HEK293T (cell line): ENCODE data around the gene CEBPE.

Experiments used
- BHLHE40 ChIP-seq: fragments of 450-650 bp; IDR thresholded peaks from 2 replicates; pipeline ENCODE4 v1.6.1; 2016; ENCODE audit warnings: mild to moderate bottlenecking, moderate library complexity, borderline replicate concordance
- CTBP1 ChIP-seq: fragments of 450-650 bp; IDR thresholded peaks from 2 replicates; pipeline ENCODE4 v1.6.1; 2016; ENCODE audit warnings: borderline replicate concordance
- ELF4 ChIP-seq: fragments of 450-650 bp; IDR thresholded peaks from 2 replicates; pipeline ENCODE4 v1.6.1; 2017; ENCODE audit warnings: antibody characterized with exemption
- FOXK2 ChIP-seq: fragments of 450-650 bp; IDR thresholded peaks from 2 replicates; pipeline ENCODE4 v1.6.1; 2016; ENCODE audit warnings: mild to moderate bottlenecking
- HDGF ChIP-seq: fragments of 450-650 bp; IDR thresholded peaks from 2 replicates; pipeline ENCODE4 v1.6.1; 2017; ENCODE audit warnings: antibody characterized with exemption, borderline replicate concordance
- TARDBP ChIP-seq: fragments of 450-650 bp; IDR thresholded peaks from 2 replicates; pipeline ENCODE4 v1.6.1; 2016
- ZNF384 ChIP-seq: fragments of 450-650 bp; IDR thresholded peaks from 2 replicates; pipeline ENCODE4 v1.6.1; 2016
- TF ChIP-seq, protein P1 (sequence below): fragments of 450-650 bp; IDR thresholded peaks from 2 replicates; pipeline ENCODE4 v1.6.1; 2016

DNA sequence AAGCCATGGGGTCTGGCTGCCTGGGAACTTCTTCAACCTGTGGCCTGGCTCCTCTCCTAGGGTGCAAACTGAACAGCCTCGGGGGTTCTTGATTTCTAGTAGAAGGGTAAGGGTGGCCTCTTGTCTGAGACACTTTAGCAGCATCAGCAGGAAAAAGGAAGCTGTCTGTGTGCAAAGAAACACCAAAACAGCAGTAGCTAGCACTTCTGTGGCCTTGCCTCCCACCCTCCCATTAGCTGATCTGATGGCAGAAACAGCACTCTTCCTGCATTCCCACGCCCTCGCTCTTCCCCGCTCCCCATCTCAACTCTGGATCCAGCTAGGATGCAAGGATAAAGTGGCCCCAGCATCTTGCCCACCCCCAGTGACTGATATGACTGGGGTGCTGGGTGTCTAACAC, 43.7 kb upstream of the CEBPE start:
- no peak for TF ChIP-seq FOXK2
- TF ChIP-seq ELF4 = no peak
- TF ChIP-seq TARDBP = no peak
- TF ChIP-seq, protein P1, sequence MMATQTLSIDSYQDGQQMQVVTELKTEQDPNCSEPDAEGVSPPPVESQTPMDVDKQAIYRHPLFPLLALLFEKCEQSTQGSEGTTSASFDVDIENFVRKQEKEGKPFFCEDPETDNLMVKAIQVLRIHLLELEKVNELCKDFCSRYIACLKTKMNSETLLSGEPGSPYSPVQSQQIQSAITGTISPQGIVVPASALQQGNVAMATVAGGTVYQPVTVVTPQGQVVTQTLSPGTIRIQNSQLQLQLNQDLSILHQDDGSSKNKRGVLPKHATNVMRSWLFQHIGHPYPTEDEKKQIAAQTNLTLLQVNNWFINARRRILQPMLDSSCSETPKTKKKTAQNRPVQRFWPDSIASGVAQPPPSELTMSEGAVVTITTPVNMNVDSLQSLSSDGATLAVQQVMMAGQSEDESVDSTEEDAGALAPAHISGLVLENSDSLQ = no peak
- no peak for TF ChIP-seq HDGF
- no peak for TF ChIP-seq CTBP1
- TF ChIP-seq ZNF384 = no peak
- no peak for TF ChIP-seq BHLHE40
